ENCODE measurements around the gene CDX1.

GRCh38 chr5:150181766-150182545, 15.4 kb downstream of the CDX1 start:
- TF ChIP-seq CTCF (IDR thresholded peaks at IDR 0.05) (no peak), EP300 (IDR thresholded peaks at IDR 0.05) (no peak), POLR2AphosphoS5 (IDR thresholded peaks at IDR 0.05) (no peak)
